CD4-positive, CD25-positive, alpha-beta regulatory T cell (primary cell): ENCODE results near the gene MOB3C. TPM values are rescaled to one million over a fixed set of nuclear protein-coding genes. Genes with fewer than 3 reads are reported as not detected.

Source experiments
- ATAC-seq, 2 donors: fragments of 150-1000 bp; cut with Tn5 transposase; one replicate each; pipeline ENCODE4 v1.10.0; 2021; ENCODE audit warnings: low read depth in 2 of 2, moderate number of reproducible peaks in 2 of 2, moderate library complexity in 1 of 2
- DNase-seq, 3 donors: peaks; one replicate each; pipeline versions ENCODE4 v3.0.0 to v3.0.0-alpha.2; 2012 to 2022; ENCODE audit warnings: mixed read lengths in 1 of 3
- H3K27ac ChIP-seq: one replicate; pipeline ENCODE4 v1.7.0; 2013; ENCODE audit warnings: mild to moderate bottlenecking, low read length; ENCODE audit not compliant: insufficient read depth, poor library complexity, severe bottlenecking
- H3K27me3 ChIP-seq: one replicate; pipeline ENCODE4 v1.7.0; 2013; ENCODE audit warnings: low read length; ENCODE audit not compliant: control insufficient read depth, insufficient read depth
- H3K36me3 ChIP-seq: one replicate; pipeline ENCODE4 v1.7.0; 2013; ENCODE audit warnings: mild to moderate bottlenecking, low read length, moderate library complexity; ENCODE audit not compliant: control insufficient read depth, insufficient read depth
- H3K4me1 ChIP-seq: 2 replicates; pipeline ENCODE4 v1.7.0; 2013; ENCODE audit warnings: mild to moderate bottlenecking, low read length; ENCODE audit not compliant: insufficient read depth, control insufficient read depth, poor library complexity, severe bottlenecking
- H3K4me3 ChIP-seq: one replicate; pipeline ENCODE4 v1.7.0; 2013; ENCODE audit warnings: low read depth, mild to moderate bottlenecking, low read length, moderate library complexity
- H3K9me3 ChIP-seq, 2 experiments: 1 replicate in 1 of 2; 2 replicates in 1 of 2; pipeline ENCODE4 v1.7.0; 2013; ENCODE audit warnings: low read length in 2 of 2, mild to moderate bottlenecking in 1 of 2, moderate library complexity in 1 of 2; ENCODE audit not compliant: control insufficient read depth in 2 of 2
- H3K27ac Mint-ChIP-seq, 3 donors: one replicate each; pipeline ENCODE4 v1.8.0; 2020 to 2022; ENCODE audit warnings: mild to moderate bottlenecking in 3 of 3, mixed read lengths in 3 of 3, moderate library complexity in 2 of 3
- H3K27me3 Mint-ChIP-seq: one replicate; pipeline ENCODE4 v1.8.0; 2022; ENCODE audit warnings: mild to moderate bottlenecking, mixed read lengths
- H3K36me3 Mint-ChIP-seq: one replicate; pipeline ENCODE4 v1.8.0; 2020; ENCODE audit warnings: mixed read lengths
- H3K4me1 Mint-ChIP-seq, 4 donors: one replicate each; pipeline ENCODE4 v1.8.0; 2020 to 2022; ENCODE audit warnings: mixed read lengths in 4 of 4, mild to moderate bottlenecking in 1 of 4
- H3K4me3 Mint-ChIP-seq, 4 donors: one replicate each; pipeline ENCODE4 v1.8.0; 2020 to 2022; ENCODE audit warnings: mild to moderate bottlenecking in 4 of 4, mixed read lengths in 4 of 4, moderate library complexity in 3 of 4
- H3K9me3 Mint-ChIP-seq, 7 donors: one replicate each; pipeline ENCODE4 v1.8.0; 2020 to 2022; ENCODE audit warnings: mixed read lengths in 7 of 7, mild to moderate bottlenecking in 3 of 7, moderate library complexity in 2 of 7
- polyA plus RNA-seq, 4 donors: library from polyadenylated mRNA; unstranded; fragments of 300-500 nt; fragmentation: Illumina TruSeq; gene quantifications; one replicate each; pipeline ENCODE4 v1.2.3, GENCODE V29; 2021
- total RNA-seq: library from RNA; stranded (reverse); gene quantifications from one replicate; pipeline ENCODE4 v1.2.3, GENCODE V29; 2022

Gene MOB3C
- total and polyA plus RNA-seq, 5 donors from 2014 or later: 6.4 to 16.0 (median 10.3) TPM

DNA sequence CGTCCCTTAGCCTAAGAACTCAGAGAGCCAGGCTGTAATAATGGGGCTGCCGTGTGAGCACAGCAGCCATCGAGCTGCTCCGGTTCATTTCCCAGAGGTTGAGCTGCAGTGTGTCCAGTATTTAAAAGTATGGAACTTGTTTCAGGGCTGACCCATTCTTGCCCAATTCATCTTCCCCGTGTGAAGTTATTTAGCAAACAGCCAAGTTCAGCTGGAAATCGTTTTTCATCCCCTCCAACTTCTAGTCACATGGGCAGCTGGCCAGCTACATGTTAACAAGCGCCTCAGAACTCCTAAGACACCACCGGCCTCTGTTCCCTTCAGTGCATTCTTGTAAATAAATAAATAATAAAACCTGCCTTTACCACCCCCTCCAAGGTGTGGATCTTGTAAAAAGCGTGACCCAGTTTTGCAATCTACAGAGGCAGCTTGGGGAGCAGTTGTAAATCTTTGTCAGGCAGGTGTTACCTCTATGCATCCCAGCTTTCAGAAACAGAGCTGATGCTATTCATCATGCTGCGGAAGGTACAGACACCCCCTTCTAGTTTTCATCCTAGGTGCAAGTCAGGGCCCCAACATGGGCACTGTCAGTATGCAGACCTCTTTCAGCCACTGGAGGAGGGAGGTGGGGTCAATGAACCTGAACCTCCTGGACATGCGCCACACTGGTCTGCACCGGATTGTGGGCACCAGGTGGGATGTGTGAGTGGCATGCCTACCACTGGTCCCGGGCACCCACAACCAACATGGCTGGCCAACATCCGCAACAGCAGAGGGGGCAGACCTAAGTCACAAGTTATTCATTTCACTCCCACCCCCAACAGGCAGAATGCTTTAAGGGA lies 46.5 kb downstream of the MOB3C start:
- DNase-seq (no peak), ATAC-seq (no peak)
- Histone ChIP-seq H3K36me3 (peaks cover 51% of the 10 kb centered on the region), H3K27me3 (no peaks in the 10 kb centered on the region), H3K27ac (no peak overlapping the region), H3K9me3 (no peaks in the 10 kb centered on the region), H3K4me3 (no peak overlapping the region), H3K4me1 (no peaks in the 10 kb centered on the region)
- no peaks in the 10 kb centered on the region for H3K4me1 Mint-ChIP-seq
- H3K27ac Mint-ChIP-seq: no peak overlapping the region
- peaks cover 40% of the 10 kb centered on the region for H3K36me3 Mint-ChIP-seq
- H3K9me3 Mint-ChIP-seq: no peaks in the 10 kb centered on the region
- H3K4me3 Mint-ChIP-seq: no peak overlapping the region
- H3K27me3 Mint-ChIP-seq: no peaks in the 10 kb centered on the region

DNA sequence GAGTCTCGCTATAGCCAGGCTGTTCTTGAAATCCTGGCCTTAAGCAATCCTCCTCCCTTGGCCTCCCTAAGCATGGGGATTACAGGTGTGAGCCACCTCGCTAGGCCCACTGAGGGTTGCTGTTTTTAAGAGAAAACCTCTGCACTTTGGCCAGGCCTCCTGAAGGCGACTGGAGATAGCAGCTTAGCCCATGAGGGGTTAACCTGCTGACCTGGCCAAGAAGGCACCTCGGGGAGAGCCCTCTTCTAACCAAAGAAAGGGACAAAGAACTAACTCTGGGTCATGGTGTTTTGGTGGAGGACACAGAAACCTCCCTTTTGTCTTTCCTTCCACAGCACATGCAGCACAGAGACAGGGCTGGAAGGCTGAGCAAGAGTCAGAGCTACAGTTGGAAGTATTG lies 47.5 kb downstream of the MOB3C start:
- Histone ChIP-seq H3K4me1 (no peaks in the 10 kb centered on the region), H3K27ac (no peak overlapping the region), H3K4me3 (no peak overlapping the region), H3K27me3 (no peaks in the 10 kb centered on the region), H3K9me3 (no peaks in the 10 kb centered on the region), H3K36me3 (peaks cover 47% of the 10 kb centered on the region)
- DNase-seq (no peak), ATAC-seq (no peak)
- H3K27ac Mint-ChIP-seq: peak overlapping the region in 1 of 3 donors; percentile 44
- peaks cover 39% of the 10 kb centered on the region for H3K36me3 Mint-ChIP-seq
- no peak overlapping the region for H3K4me3 Mint-ChIP-seq
- H3K4me1 Mint-ChIP-seq: no peaks in the 10 kb centered on the region
- H3K27me3 Mint-ChIP-seq: no peaks in the 10 kb centered on the region
- H3K9me3 Mint-ChIP-seq: no peaks in the 10 kb centered on the region

DNA sequence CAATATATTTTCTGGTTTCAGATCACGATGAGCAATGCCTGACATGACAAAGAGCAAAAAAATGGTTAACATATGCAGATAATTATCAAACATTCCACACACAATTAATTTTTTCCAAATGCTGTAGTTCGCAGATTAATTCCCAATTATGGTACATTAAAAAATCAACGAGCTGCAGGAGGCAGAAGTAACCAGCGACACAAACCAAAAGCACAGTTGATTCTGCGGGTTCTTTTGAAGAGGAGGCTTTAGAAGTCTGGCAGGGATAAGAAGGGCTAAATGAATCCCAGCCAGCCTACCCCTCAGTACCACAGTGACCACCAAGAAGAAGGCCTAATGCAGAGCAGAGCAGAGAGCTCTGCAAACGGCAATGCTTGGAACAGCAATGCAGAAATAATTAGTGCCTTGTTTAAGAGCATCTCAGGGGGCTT lies 48.1 kb downstream of the MOB3C start:
- Histone ChIP-seq H3K4me3 (no peak overlapping the region), H3K27me3 (no peaks in the 10 kb centered on the region), H3K4me1 (no peaks in the 10 kb centered on the region), H3K9me3 (no peaks in the 10 kb centered on the region), H3K27ac (no peak overlapping the region), H3K36me3 (peaks cover 46% of the 10 kb centered on the region)
- DNase-seq: no peak
- no peaks in the 10 kb centered on the region for H3K4me1 Mint-ChIP-seq
- no peaks in the 10 kb centered on the region for H3K9me3 Mint-ChIP-seq
- no peaks in the 10 kb centered on the region for H3K27me3 Mint-ChIP-seq
- ATAC-seq: no peak
- H3K4me3 Mint-ChIP-seq: no peak overlapping the region
- peak overlapping the region in 1 of 3 donors; percentile 44 for H3K27ac Mint-ChIP-seq
- peaks cover 36% of the 10 kb centered on the region for H3K36me3 Mint-ChIP-seq

DNA sequence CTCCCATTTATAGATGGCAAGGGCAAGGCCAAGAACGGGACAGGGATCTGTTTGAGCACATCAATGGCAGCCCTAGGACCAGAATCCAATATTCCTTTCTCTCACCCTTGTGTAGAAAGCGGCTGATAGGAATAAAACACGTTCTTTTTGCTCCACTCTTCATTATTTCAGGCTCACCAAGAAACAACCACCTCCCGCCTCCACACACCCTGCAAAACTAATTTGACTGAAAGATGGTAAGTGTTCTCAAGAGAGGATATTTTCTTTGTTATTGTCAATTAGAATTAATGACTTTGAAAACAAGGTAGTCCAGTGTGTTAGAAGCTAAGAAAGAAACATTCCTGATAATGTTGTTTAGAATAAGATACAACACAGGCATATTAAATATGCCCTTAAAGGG lies 53.3 kb downstream of the MOB3C start:
- no peaks in the 10 kb centered on the region for H3K27me3 ChIP-seq
- Mint-ChIP-seq H3K27ac (no peak overlapping the region), H3K9me3 (no peaks in the 10 kb centered on the region), H3K36me3 (peaks cover 45% of the 10 kb centered on the region), H3K27me3 (no peaks in the 10 kb centered on the region), H3K4me1 (no peaks in the 10 kb centered on the region), H3K4me3 (no peak overlapping the region)
- no peaks in the 10 kb centered on the region for H3K9me3 ChIP-seq
- no peak overlapping the region for H3K27ac ChIP-seq
- no peak overlapping the region for H3K4me3 ChIP-seq
- DNase-seq: no peak
- no peaks in the 10 kb centered on the region for H3K4me1 ChIP-seq
- peaks cover 49% of the 10 kb centered on the region for H3K36me3 ChIP-seq
- ATAC-seq: no peak

DNA sequence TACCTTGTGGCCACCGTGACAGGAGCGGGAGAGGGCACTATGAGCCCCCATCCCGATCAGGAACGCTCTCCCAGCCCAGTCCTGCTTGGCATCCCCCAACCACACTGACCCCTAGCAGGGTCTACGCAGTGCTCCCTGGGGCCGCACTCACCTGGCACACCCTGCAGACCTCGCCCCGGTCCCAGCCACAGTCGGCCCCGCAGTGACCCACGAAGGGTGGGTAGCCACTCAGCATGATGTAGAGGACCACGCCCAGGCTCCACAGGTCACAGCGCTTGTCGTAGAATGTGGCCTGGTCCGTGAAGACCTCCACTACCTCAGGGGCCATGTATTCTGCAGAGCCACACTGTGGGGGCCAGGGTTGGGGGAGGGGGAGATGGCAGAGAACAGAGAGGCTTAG lies 54.1 kb downstream of the MOB3C start:
- H3K27ac ChIP-seq: no peak overlapping the region
- H3K4me1 Mint-ChIP-seq: no peaks in the 10 kb centered on the region
- H3K4me1 ChIP-seq: no peaks in the 10 kb centered on the region
- H3K9me3 Mint-ChIP-seq: no peaks in the 10 kb centered on the region
- no peaks in the 10 kb centered on the region for H3K27me3 ChIP-seq
- peaks cover 41% of the 10 kb centered on the region for H3K36me3 Mint-ChIP-seq
- DNase-seq (no peak), ATAC-seq (no peak)
- H3K4me3 ChIP-seq: no peak overlapping the region
- H3K4me3 Mint-ChIP-seq: no peak overlapping the region
- no peaks in the 10 kb centered on the region for H3K9me3 ChIP-seq
- no peak overlapping the region for H3K27ac Mint-ChIP-seq
- no peaks in the 10 kb centered on the region for H3K27me3 Mint-ChIP-seq
- H3K36me3 ChIP-seq: peaks cover 47% of the 10 kb centered on the region

DNA sequence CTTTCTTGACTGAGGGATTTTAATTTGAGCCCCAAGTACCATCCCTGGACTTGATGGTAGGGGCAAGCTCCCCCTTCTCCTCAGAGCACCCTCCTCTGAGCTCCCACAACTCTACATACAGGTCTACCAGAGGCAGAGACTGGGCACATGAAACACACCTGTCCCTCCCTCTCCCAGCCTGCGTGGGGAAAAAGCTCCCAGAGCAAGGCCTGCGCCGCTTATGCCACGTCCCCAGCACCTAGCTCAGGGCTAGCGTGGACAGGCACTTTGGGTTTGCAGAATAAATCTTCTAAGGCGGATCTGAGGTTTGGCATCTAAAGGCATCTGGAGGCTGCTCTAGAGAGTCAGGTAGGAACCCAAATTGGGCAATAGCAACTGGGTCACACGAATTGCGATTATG lies 57.6 kb downstream of the MOB3C start:
- Mint-ChIP-seq H3K4me3 (no peak overlapping the region), H3K27me3 (no peaks in the 10 kb centered on the region), H3K9me3 (no peaks in the 10 kb centered on the region), H3K36me3 (peaks cover 23% of the 10 kb centered on the region), H3K27ac (no peak overlapping the region), H3K4me1 (no peaks in the 10 kb centered on the region)
- no peaks in the 10 kb centered on the region for H3K9me3 ChIP-seq
- no peak overlapping the region for H3K4me3 ChIP-seq
- ATAC-seq (no peak), DNase-seq (no peak)
- H3K36me3 ChIP-seq: peaks cover 27% of the 10 kb centered on the region
- H3K27ac ChIP-seq: no peak overlapping the region
- H3K4me1 ChIP-seq: no peaks in the 10 kb centered on the region
- H3K27me3 ChIP-seq: no peaks in the 10 kb centered on the region

DNA sequence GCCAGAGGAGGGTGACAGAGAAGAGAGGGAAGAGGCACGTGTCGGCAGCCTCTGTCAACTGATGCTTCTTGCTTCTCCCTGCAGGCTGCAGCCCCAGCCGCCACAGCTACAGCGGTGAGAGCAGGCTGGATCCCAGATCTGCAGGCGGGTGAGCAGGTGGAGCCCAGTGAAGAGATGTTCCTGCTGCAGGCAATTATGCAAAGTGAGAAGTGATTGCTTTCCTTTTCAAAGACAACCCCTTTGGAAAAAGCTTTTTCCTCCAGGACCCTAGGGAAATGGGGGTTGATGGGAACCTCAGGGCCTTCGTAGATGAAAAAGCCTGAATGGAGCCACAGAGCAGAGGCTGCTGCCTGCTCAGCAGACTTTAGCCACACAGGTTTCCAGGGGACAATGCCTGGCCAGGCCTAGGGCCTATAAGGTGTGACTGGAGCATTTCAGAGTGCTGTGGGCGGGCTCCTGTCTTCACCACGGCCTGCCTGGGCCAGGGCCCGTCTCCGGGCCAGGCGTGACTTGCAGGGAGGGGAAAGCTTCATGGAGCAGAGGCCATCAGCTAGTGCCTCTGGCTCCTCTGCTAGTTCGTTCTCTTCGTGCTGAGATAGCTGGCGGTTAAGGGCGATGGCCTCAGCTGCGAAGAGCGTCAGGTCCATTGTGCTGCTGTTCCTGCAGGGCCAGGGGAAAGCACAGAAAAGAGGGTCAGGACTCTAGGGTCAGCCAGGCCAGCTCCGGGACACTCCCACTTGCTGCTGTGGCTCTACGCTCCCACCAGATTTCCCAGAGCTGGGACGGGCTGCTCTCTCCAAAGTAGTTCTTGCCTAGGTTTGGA lies 58.3 kb downstream of the MOB3C start:
- no peaks in the 10 kb centered on the region for H3K9me3 ChIP-seq
- DNase-seq: no peak
- ATAC-seq: no peak
- peaks cover 20% of the 10 kb centered on the region for H3K36me3 Mint-ChIP-seq
- no peaks in the 10 kb centered on the region for H3K27me3 ChIP-seq
- no peaks in the 10 kb centered on the region for H3K4me1 ChIP-seq
- no peaks in the 10 kb centered on the region for H3K9me3 Mint-ChIP-seq
- no peak overlapping the region for H3K4me3 Mint-ChIP-seq
- peak overlapping the region in 1 of 3 donors; percentile 28 for H3K27ac Mint-ChIP-seq
- H3K4me1 Mint-ChIP-seq: no peaks in the 10 kb centered on the region
- H3K36me3 ChIP-seq: peaks cover 27% of the 10 kb centered on the region
- no peaks in the 10 kb centered on the region for H3K27me3 Mint-ChIP-seq
- no peak overlapping the region for H3K4me3 ChIP-seq
- H3K27ac ChIP-seq: no peak overlapping the region
